ENCODE data around the gene TYW1. TPM values are rescaled to one million over a fixed set of nuclear protein-coding genes. Genes with fewer than 3 reads are reported as not detected.
"Not testable (repeated sequence)": the region's sequence is repeated elsewhere in the genome, so short reads cannot be mapped to it uniquely, and the experiment has no call there.

TYW1 gene
- total and polyA plus RNA-seq, 2 of the 4 experiments (the other 2 are of a cell fraction), result 10.7 to 23.7 TPM

DNA sequence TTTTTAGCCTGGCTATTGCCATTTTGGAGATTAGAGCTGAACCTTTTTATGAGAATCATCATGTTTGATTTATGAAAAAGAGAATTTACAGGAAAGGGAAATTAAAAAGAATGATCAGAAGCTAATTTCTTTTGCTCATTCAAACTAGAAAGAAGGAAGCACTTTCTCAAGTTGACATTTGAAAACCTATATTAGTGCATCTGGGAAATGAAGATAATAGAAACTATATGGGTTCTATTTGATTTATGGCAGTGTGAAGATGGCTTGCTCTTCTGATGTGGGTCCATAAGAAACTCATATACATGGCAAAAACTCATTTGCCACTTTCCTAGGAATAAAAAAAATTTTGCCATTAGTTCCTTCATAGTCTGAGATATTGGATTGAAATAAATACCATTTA, 152.5 kb downstream of the TYW1 start:
- H3K4me3 ChIP-seq (ENCODE audit: insufficient read depth, low read depth, low read length); H4K91ac ChIP-seq (ENCODE audit: insufficient read depth, low read depth, low read length); H3K4me1 ChIP-seq (ENCODE audit: control insufficient read depth, insufficient read depth, low read length); H3K36me3 ChIP-seq (ENCODE audit: control insufficient read depth, insufficient read depth, low read length); H2BK5ac ChIP-seq (ENCODE audit: low read depth, low read length, poor library complexity, severe bottlenecking); H3K56ac ChIP-seq (ENCODE audit: extremely low read depth, insufficient read depth, low read length); H4K5ac ChIP-seq (ENCODE audit: low read depth, low read length); H3K9me1 ChIP-seq (ENCODE audit: insufficient read depth, low read length); H4K8ac ChIP-seq (ENCODE audit: low read depth in 2 of 2, low read length in 2 of 2); H2AFZ ChIP-seq (replicated peaks; ENCODE audit: low read length, poor library complexity); H4K20me1 ChIP-seq (ENCODE audit: insufficient read depth, low read length); BruUV-seq (replicated peaks); H3K14ac ChIP-seq (replicated peaks; ENCODE audit: low read depth, low read length); ATAC-seq (ENCODE audit: low read depth); H2BK15ac ChIP-seq (ENCODE audit: low read depth, low read length); H2AK9ac ChIP-seq (replicated peaks; ENCODE audit: low read depth, low read length, poor library complexity); H3K79me1 ChIP-seq (ENCODE audit: low read depth in 1 of 2, low read length in 2 of 2); H3K9me3 ChIP-seq (ENCODE audit: control insufficient read depth, insufficient read depth, low read length); POLR2A ChIA-PET (ENCODE audit: unreplicated experiment); H3K4ac ChIP-seq (ENCODE audit: low read depth, low read length); H3K27ac ChIP-seq (ENCODE audit: insufficient read depth, low read length); dilution Hi-C loops (cut with HindIII; ENCODE audit: low sequenced_read_pairs, unreplicated experiment); H3K27me3 ChIP-seq (ENCODE audit: control insufficient read depth, insufficient read depth, low read length); intact Hi-C loops (cut with micrococcal nuclease); in situ Hi-C loops (cut with MboI; ENCODE audit: low sequenced_read_pairs); DNase-seq; H2AK5ac ChIP-seq (ENCODE audit: low read depth, low read length); H3K9ac ChIP-seq (ENCODE audit: low read depth, low read length); H2BK20ac ChIP-seq (ENCODE audit: low read depth, low read length); H2BK120ac ChIP-seq (ENCODE audit: low read depth, low read length); H3K23ac ChIP-seq (ENCODE audit: low read depth, low read length); CTCF ChIA-PET; H3K4me2 ChIP-seq (ENCODE audit: low read depth, low read length); H3K18ac ChIP-seq (ENCODE audit: low read depth, low read length): not testable (repeated sequence)

- H3K14ac ChIP-seq (replicated peaks; ENCODE audit: low read depth, low read length); H2AFZ ChIP-seq (replicated peaks; ENCODE audit: low read length, poor library complexity); H3K9me3 ChIP-seq (ENCODE audit: control insufficient read depth, insufficient read depth, low read length); H3K56ac ChIP-seq (ENCODE audit: extremely low read depth, insufficient read depth, low read length); H3K4me3 ChIP-seq (ENCODE audit: insufficient read depth, low read depth, low read length); BruUV-seq (replicated peaks); DNase-seq; H3K9me1 ChIP-seq (ENCODE audit: insufficient read depth, low read length); ATAC-seq (ENCODE audit: low read depth); H3K9ac ChIP-seq (ENCODE audit: low read depth, low read length); H2AK9ac ChIP-seq (replicated peaks; ENCODE audit: low read depth, low read length, poor library complexity); H4K8ac ChIP-seq (ENCODE audit: low read depth in 2 of 2, low read length in 2 of 2); POLR2A ChIA-PET (ENCODE audit: unreplicated experiment); in situ Hi-C loops (cut with MboI; ENCODE audit: low sequenced_read_pairs); H3K79me1 ChIP-seq (ENCODE audit: low read depth in 1 of 2, low read length in 2 of 2); H3K4me2 ChIP-seq (ENCODE audit: low read depth, low read length); H4K5ac ChIP-seq (ENCODE audit: low read depth, low read length); CTCF ChIA-PET; H3K27me3 ChIP-seq (ENCODE audit: control insufficient read depth, insufficient read depth, low read length); H3K18ac ChIP-seq (ENCODE audit: low read depth, low read length); H2BK5ac ChIP-seq (ENCODE audit: low read depth, low read length, poor library complexity, severe bottlenecking); H4K20me1 ChIP-seq (ENCODE audit: insufficient read depth, low read length); H3K4ac ChIP-seq (ENCODE audit: low read depth, low read length); H3K4me1 ChIP-seq (ENCODE audit: control insufficient read depth, insufficient read depth, low read length); H4K91ac ChIP-seq (ENCODE audit: insufficient read depth, low read depth, low read length); H3K23ac ChIP-seq (ENCODE audit: low read depth, low read length); H2BK120ac ChIP-seq (ENCODE audit: low read depth, low read length); H3K27ac ChIP-seq (ENCODE audit: insufficient read depth, low read length); H2BK15ac ChIP-seq (ENCODE audit: low read depth, low read length); H2AK5ac ChIP-seq (ENCODE audit: low read depth, low read length); intact Hi-C loops (cut with micrococcal nuclease); H2BK20ac ChIP-seq (ENCODE audit: low read depth, low read length); H3K36me3 ChIP-seq (ENCODE audit: control insufficient read depth, insufficient read depth, low read length); dilution Hi-C loops (cut with HindIII; ENCODE audit: low sequenced_read_pairs, unreplicated experiment): not testable (repeated sequence)
These were observed 157.7 kb downstream of the TYW1 start for GRCh38 chr7:67154374-67154773.
